Colon (tissue), 2 donors: ENCODE results near the gene USF2.
"Not testable (repeated sequence)": the region's sequence is repeated elsewhere in the genome, so short reads cannot be mapped to it uniquely, and the experiment has no call there.

Experiments
- FAIRE-seq: peaks from 2 replicates; lab custom pipeline; 2012; peaks lifted over from hg19 to GRCh38; lab: Jason Lieb, UNC
- donor health status: control.
- donor health status: control.

The USF2 gene

DNA sequence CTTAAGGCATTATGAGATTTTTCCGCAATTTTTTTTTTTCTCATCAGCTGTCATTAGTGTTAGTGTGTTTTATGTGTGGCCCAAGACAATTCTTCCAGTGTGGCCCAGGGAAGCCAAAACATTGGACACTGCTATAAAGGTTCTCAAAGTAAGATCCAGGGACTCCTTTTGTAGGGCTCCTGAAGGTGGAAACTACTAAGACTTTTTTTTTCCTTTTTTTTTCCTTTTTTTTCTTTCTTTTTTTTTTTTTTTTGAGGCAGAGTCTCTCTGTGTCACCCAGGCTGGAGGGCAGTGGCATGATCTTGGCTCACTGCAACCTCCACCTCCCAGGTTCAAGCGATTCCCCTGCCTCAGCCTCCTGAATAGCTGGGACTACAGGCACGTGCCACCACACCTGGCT is 16.7 kb downstream of the USF2 start:
- FAIRE-seq, result not testable (repeated sequence)

DNA sequence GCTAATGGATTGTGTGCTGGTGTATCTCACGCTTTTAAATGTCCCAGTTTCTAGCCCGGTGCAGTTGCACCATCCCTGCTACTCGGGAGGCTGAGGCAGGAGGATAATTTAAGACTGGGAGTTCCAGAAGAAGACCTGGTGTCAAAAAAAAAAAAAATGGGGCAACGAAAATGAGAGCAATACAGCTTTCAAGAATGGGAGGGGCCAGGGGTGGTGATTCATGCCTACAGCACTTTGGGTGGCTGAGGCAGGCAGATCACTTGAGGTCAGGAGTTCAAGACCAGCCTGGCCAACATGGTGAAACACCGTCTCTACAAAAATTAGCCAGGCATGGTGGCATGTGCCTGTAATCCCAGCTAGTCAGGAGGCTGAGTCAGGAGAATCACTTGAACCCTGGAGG is 17.3 kb downstream of the USF2 start:
- FAIRE-seq, result not testable (repeated sequence)

DNA sequence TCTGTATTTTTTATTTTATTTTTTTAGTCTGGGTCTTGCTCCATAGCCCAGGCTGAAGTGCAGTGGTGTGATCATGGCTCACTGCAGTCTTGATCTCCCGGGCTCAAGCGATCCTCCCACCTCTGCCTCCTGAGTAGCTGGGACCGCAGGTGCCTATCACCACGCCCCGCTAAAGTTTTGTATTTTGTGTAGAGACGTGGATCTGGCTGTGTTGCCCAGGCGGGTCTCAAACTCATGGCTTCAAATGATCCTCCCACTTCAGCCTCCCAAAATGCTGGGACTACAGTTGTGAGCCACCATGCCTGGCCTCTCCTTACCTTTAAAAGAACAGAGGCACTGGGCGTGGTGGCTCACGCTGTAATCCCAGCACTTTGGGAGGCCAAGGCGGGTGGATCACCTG is 19.0 kb downstream of the USF2 start:
- no peak for FAIRE-seq

DNA sequence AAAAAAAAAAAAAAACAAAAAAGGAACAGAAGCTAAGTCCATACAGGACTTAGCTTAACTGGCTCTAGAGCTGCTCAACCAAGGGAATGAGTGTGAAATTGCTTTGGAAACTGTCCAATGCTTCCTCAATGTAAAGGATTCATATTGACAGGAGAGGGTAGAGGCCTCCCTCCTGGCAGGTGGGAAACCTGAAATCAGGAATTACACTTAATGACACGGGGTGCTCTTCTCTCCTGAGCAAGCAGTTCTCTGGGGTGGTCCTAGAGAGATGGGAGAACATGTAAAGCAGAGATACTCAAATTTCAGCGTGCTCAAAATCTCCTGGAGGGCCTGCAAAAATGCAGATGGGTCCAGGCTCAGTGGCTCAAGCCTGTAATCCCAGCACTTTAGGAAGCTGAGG is 19.6 kb downstream of the USF2 start:
- no peak for FAIRE-seq

DNA sequence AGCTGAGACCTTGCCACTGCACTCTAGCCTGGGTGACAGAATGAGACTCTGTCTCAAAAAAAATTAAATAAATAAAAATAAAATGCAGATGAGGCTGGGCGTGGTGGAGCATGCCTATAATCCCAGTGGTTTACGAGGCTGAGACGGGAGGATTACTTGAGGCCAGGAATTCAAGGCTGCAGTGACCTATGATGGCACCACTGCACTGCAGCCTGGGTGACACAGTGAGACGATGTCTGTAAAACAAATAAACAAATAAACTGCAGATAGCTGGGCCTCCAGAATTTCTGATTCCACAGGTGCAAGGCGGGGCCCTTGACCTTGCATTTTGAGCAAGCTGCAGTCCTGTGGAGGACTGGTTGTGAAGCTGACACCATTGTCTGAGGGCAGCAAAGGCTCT is 20.1 kb downstream of the USF2 start:
- no peak for FAIRE-seq

DNA sequence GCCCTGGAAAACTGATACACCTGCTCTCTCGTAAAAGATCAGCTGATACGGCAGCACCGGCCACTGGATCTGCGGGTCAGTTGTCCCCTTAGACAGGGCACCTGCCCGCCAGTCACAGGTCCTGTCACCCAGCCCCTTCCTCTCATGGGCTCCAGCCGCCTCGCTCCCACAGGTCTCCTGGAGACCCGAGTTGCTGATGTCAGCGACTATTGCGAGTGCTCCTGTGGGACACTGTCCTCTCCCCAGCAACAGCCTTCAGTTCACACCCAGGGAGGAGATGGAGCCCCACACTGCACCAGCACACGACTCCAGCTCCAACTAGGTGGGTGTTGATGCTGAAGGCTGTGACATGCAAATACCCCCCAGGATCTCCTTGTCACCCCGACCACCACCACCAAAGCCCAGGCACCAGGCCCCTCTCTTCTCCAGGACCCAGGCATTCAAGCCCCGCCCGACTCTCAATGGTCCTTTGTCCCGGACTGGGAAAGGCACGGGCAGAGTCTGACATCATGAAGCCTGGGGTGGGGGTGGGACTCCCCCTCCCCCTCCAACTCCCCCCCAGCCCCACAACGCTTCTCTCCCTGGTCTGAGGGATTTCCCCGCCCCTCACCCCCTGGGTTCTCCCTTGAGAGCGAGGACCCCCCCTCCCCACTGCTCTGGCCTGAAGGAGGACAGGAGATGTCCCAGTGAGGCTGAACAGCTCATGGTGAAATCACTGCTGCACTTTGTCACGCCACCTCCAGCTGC is 21.8 kb downstream of the USF2 start:
- FAIRE-seq, result no peak

DNA sequence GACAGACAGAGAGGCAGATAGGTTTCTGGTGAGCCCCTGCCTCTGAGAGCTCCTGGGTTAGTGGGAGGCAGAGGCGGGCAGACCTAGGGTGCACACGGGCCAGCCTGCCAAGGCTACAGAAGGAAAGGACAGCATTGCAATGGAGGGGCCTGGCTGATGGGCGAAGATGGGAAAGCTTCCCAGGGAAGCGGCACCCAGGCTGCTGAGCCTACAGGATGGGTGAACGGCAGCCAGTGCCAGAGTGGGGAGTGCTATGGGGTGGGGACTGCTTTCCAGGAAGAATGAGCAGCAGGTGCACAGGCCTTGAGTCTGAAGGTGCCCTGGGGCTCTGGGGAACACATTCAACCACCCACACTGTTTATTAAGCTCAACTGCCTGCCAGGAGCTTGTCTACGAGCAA is 22.5 kb downstream of the USF2 start:
- FAIRE-seq, result no peak

DNA sequence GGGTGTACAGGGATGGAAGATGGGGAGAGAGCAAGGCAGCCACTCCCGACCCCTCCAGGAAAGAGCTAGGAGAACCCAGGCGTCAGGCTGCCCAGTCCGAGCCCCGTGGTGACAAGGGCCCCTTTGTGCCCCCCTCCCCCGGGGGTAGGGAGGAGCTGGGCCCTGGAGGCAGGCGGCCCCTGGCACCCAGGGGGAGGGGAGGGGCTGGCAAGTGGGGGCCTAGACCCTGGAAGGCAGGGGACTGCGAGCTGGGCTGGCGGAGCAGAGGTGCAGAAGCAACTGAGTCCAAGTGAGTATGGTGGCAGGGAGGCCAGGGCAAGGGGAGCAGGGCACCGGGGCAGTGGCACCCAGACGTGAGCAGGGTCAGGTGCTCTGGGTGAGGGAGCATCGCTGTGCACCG is 23.2 kb downstream of the USF2 start, which contains the start of gene MAG:
Gene MAG (plus strand): TSS at position 246 of the 400 bp plus-strand sequence. CDS start 3,248 bp downstream, outside the sequence.
- FAIRE-seq, result no peak

DNA sequence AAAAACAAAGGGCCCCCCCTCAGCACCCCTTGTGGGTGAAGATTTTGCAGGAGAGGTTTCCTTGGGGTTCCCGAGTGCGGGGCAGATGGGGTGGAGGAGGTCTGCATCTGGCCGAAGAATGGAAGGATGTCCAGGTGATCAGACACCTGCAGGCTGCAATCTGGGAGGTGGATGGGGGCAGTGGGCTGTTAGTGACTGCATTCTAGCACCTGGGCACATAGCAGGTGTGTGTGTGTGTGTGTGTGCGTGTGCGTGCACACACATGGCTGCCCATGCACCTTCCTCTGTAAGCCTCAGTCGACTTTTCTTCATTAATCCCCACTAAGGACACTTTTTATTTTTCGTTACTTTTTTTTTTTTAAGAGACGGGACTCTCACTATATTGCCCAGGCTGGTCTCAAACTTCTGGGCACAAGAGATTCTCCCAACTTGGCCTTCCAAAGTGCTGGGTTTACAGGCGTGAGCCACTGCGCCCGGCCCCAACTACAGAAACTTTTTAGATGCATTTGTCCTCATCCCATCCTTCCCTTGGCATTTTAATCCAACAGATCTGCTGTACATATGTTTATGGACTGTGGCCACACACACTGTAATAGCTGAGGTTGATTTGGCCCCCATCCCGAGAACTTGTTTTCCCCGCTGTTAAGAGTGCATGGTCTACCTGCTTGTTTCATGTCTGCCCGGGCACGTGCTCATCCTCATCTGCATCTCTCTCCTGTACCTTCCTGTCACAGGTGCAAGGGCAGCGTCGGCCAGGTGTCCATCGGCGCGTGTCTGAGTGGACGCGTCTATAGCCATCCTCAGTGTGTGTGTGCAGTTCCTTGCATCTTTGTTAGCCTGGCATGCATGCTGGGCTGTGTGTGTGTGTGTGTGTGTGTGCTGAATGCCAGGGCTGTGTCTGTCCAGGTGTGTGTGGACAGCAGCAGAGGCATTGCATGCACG is 23.9 kb downstream of the USF2 start:
- no peak for FAIRE-seq

DNA sequence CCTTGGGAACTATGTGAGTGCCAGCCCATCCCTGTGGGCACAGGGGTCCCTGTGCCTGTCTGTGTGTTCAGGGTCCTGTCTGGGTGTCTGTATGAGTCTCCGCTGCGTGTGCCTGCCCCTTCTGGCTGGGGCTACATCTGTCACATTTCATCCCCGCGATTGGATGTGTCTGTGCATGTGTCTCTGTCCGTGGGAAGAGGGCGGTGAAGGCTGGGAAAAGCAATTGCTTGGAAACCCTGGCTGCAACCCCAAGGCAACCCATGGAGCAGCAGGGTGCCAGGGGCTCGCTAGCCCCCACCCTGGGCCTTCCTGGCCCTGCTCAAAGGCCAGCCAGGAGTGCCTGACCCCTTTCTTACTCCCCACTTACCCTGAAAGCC is 24.6 kb downstream of the USF2 start:
- no peak for FAIRE-seq

DNA sequence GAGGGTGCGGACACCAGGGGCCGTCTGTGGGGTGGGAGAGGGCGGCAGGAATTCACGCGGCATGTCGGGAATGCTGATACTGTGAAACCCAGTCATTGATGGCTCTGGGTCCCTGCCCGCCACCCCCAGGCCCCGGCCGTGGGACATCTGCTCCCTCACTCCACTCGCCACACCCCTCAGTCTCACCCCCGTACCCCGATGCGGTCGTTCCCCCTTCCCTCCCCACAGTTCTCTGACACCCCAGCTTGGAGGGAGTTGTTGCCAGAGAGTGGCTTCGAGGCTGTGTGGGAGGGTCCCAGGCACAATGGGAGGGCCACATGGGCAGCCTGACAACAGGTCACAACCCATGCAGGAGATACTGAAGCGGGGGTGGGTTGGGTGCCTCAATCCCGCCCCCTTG is 25.0 kb downstream of the USF2 start:
- FAIRE-seq, result no peak

DNA sequence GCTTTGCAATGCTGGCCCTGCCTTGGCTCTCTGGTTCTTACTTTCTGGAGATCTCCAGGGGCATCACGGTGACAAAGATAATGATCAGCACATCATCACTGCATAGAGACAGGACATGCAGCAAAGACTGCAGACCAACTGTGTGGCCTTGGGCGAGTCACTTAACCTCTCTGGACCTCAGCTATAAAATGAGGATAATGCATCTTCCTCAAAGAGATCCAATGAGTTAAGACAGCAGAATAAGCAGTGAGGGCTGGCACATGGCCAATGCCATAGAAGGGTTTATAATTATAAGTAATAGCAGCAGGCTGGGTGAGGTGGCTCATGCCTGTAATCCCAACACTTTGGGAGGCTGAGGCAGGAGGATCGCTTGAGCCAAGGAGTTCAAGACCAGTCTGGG is 25.6 kb downstream of the USF2 start:
- FAIRE-seq, result no peak

DNA sequence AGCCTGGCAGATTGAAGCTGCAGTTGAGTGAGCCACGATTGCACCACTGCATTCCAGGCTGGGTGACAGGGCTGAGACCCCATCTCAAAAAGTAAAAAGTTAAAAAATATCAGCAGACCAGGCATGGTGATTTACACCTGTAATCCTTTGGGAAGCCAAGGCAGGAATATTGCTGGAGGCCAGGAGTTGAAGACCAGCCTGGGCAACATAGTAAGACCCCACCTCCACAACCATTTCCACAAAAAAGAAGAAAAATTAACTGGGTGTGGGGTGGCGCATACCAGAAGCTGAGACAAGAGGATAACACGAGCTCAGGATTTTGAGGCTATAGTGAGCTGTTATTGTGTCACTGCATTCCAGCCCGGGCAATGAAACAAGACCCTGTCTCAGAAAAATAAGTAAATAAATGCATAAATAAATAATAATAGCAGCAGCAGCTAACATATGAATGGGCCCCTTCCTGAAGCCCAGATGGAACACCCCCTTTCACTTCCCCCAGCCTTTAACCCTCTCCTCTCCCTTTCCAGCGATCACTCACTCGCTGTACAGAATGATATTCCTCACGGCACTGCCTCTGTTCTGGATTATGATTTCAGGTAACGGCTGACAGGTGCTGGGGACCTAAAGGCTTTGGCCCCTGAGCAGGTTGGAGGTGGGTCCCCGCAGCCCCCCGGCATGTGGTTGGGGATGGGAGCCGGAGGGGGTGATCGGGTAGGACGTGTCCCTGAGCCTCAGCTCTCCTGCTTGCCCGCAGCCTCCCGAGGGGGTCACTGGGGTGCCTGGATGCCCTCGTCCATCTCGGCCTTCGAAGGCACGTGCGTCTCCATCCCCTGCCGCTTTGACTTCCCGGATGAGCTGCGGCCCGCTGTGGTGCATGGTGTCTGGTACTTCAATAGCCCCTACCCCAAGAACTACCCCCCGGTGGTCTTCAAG is 26.4 kb downstream of the USF2 start:
- FAIRE-seq, result no peak

DNA sequence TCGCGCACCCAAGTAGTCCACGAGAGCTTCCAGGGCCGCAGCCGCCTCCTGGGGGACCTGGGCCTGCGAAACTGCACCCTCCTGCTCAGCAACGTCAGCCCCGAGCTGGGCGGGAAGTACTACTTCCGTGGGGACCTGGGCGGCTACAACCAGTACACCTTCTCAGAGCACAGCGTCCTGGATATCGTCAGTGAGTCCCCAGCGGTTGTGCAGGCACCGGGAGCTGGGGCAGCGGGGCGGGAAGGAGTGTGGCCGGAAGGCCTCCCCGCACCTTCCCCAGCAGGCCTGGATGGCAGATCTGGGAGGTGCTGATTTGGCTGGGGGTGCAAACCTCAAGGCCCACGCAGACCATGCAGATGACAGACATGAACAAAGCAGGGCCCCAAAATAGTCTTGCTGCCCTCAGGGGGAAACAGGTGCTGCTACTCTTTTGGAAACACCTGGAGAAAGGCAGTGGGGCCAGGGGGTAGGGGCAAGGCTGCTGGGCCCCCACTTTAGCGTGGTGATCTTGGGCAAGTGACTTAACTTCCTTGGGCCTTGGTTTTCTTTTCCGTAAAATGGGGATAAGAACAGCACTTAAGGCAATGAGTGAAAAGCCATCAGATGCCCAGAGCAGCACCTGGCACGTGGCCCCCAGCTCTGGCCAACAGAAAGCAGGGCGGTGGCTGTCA is 27.2 kb downstream of the USF2 start:
- no peak for FAIRE-seq

DNA sequence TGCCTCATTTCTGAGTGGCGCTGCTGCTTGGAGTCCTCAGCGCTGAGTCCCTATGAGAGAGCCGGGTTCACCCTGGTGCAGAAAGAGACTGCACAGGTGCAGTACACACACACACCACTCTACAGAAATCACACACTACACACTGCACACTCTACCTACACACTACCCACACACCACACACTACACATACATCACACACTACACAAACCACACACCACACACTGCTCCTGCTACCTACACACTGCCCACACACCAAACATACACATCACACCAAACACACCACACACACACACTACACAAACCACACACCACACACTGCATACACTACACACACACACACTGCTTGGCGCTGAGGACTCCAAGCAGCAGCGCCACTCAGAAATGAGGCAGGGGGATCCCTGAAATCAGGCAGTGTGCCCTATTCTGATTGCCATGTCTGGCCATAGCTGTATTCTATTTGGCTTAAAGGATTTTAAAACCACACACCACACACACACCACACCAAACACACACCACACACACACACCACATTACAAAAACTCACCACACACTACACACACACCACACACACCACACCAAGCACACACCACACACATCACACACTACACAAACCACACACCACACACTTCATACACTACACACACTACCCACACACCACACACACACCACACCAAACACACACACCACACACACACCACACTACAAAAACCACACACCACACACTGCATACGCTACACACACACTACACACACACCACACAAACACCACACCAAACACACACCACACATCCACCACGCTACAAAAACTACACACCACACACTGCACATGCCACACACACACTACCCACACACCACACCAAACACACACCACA is 28.1 kb downstream of the USF2 start:
- no peak for FAIRE-seq

DNA sequence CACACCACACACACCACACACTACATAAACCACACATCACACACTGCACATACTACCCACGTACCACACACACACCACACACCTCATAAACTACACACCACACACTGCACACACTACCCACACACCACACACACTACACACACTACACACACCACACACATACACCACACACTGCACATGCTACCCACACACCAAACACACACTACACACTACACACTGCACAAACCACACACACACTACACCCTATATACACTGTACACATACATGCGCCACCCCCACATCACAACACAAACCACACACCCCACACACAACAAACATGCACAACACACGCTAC is 28.7 kb downstream of the USF2 start:
- no peak for FAIRE-seq

DNA sequence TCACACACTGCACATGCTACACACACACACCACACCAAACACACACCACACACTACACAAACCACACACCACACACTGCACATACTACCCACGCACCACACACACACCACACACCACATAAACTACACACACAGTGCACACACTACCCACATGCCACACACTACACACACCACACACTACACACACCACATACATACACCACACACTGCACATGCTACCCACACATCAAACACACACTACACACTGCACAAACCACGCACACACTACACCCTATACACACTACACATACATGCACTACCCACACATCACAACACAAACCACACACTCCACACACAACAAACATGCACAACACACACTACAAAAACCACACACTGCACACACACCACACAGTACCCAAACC is 29.2 kb downstream of the USF2 start:
- FAIRE-seq, result no peak

DNA sequence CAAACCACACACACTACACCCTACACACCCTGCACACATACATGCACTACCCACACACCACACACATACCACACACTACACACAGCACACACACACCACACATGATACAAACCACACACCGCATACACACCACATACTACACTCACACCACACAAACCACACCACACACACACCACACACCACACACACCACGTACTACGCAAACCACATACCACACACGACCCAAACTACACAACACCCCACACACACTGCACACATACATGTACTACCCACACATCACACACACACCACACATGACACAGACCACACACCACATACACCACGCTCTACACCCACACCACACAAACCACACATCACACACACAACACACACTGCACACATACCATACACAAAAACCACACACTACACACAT is 29.8 kb downstream of the USF2 start:
- no peak for FAIRE-seq

DNA sequence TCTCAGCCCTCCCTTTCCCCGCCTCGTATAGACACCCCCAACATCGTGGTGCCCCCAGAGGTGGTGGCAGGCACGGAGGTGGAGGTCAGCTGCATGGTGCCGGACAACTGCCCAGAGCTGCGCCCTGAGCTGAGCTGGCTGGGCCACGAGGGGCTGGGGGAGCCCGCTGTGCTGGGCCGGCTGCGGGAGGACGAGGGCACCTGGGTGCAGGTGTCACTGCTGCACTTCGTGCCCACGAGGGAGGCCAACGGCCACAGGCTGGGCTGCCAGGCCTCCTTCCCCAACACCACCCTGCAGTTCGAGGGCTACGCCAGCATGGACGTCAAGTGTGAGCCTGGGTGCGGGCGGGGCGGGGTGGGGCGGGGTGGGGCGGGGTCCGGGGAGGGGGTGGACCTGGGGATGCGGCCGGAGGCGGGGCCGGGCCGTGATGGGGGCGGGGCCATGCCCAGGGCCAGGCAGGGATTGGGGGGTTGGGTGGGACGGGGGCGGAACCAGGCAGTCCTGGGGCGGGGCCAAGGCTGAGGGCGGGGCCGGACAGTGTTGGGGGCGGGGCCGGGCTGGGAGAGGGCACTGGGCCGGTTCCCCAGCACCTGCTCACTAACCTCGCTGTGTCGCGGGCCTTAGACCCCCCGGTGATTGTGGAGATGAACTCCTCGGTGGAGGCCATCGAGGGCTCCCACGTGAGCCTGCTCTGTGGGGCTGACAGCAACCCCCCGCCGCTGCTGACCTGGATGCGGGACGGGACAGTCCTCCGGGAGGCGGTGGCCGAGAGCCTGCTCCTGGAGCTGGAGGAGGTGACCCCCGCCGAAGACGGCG is 31.0 kb downstream of the USF2 start:
- no peak for FAIRE-seq

DNA sequence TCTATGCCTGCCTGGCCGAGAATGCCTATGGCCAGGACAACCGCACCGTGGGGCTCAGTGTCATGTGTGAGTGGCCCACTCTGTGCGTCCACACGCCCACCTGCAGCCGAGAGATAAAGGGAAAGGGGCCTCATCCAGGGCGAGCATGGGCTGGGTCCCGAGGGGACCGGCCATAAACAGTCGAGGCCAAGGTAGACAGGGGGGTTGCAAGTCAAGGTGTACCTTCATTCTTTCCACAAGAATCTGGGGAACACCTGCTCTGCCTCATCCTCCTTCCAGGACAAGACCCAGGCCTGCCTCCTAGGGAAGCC is 31.5 kb downstream of the USF2 start:
- FAIRE-seq, result no peak
